IMR-90 (cell line): ENCODE measurements around the gene COL1A1. TPM values are rescaled to one million over a fixed set of nuclear protein-coding genes. Genes with fewer than 3 reads are reported as not detected.

Source experiments
- ATAC-seq: fragments of 200-7000 bp; cut with Tn5 transposase; 2 replicates; pipeline ENCODE4 v1.9.1; 2020; ENCODE audit warnings: low read depth, mild to moderate bottlenecking, moderate library complexity
- BruUV-seq: library from RNA; stranded (reverse); fragments of 400-500 nt; replicated peaks from 2 replicates; lab custom pipeline; 2021; lab: Mats Ljungman, UMichigan
- CTCF ChIA-PET: fragments of 300-600 bp; formaldehyde crosslinking; extraction: SDS; loops from one replicate; lab custom pipeline; 2021; ENCODE audit warnings: antibody characterized with exemption; lab: Yijun Ruan, JAX
- POLR2A ChIA-PET: fragments of 300-600 bp; sonication (Branson Sonifier 250); formaldehyde crosslinking; loops from one replicate; lab custom pipeline; 2022; ENCODE audit warnings: antibody characterized with exemption; ENCODE audit not compliant: unreplicated experiment; lab: Charles Lee
- DNase-seq: peaks from one replicate; pipeline ENCODE4 v3.0.0; 2013
- H2AFZ ChIP-seq: replicated peaks from 2 replicates; pipeline ENCODE3; 2013; ENCODE audit warnings: low read length, mild to moderate bottlenecking; ENCODE audit not compliant: poor library complexity
- H2AK5ac ChIP-seq: 2 replicates; pipeline ENCODE4 v1.6.1; 2013; ENCODE audit warnings: low read depth, low read length, inconsistent platforms
- H2AK9ac ChIP-seq: replicated peaks from 2 replicates; pipeline ENCODE3; 2013; ENCODE audit warnings: mild to moderate bottlenecking, low read depth, low read length, moderate library complexity; ENCODE audit not compliant: poor library complexity
- H2BK120ac ChIP-seq: 2 replicates; pipeline ENCODE4 v1.6.1; 2013; ENCODE audit warnings: low read depth, low read length, inconsistent platforms
- H2BK15ac ChIP-seq: 3 replicates; pipeline ENCODE4 v1.6.1; 2013; ENCODE audit warnings: low read depth, low read length, inconsistent platforms
- H2BK20ac ChIP-seq: 2 replicates; pipeline ENCODE4 v1.6.1; 2013; ENCODE audit warnings: low read depth, mild to moderate bottlenecking, inconsistent platforms, low read length, moderate library complexity
- H2BK5ac ChIP-seq: 2 replicates; pipeline ENCODE4 v1.6.1; 2013; ENCODE audit warnings: mild to moderate bottlenecking, low read depth, low read length, inconsistent platforms; ENCODE audit not compliant: poor library complexity, severe bottlenecking
- H3K14ac ChIP-seq: replicated peaks from 2 replicates; pipeline ENCODE4 v1.6.1; 2013; ENCODE audit warnings: low read depth, low read length, inconsistent platforms
- H3K18ac ChIP-seq: 2 replicates; pipeline ENCODE4 v1.6.1; 2013; ENCODE audit warnings: low read depth, low read length, control low read depth
- H3K23ac ChIP-seq: 2 replicates; pipeline ENCODE4 v1.6.1; 2013; ENCODE audit warnings: low read depth, low read length, inconsistent platforms
- H3K27ac ChIP-seq: 2 replicates; pipeline ENCODE4 v1.5.1; 2013; ENCODE audit warnings: mild to moderate bottlenecking, control low read depth, low read length; ENCODE audit not compliant: insufficient read depth
- H3K27me3 ChIP-seq: 2 replicates; pipeline ENCODE4 v1.6.1; 2013; ENCODE audit warnings: low read length; ENCODE audit not compliant: control insufficient read depth, insufficient read depth
- H3K36me3 ChIP-seq: 2 replicates; pipeline ENCODE4 v1.6.1; 2013; ENCODE audit warnings: low read length, mixed read lengths; ENCODE audit not compliant: control insufficient read depth, insufficient read depth
- H3K4ac ChIP-seq: 2 replicates; pipeline ENCODE4 v1.6.1; 2013; ENCODE audit warnings: low read depth, low read length, inconsistent platforms
- H3K4me1 ChIP-seq: 2 replicates; pipeline ENCODE4 v1.6.1; 2013; ENCODE audit warnings: low read length, mixed read lengths; ENCODE audit not compliant: control insufficient read depth, insufficient read depth
- H3K4me2 ChIP-seq: 2 replicates; pipeline ENCODE4 v1.6.1; 2013; ENCODE audit warnings: low read depth, mild to moderate bottlenecking, control low read depth, low read length, moderate library complexity
- H3K4me3 ChIP-seq: 2 replicates; pipeline ENCODE4 v1.5.1; 2013; ENCODE audit warnings: low read depth, mild to moderate bottlenecking, control low read depth, low read length, moderate library complexity; ENCODE audit not compliant: insufficient read depth
- H3K56ac ChIP-seq: 2 replicates; pipeline ENCODE4 v1.6.1; 2013; ENCODE audit warnings: low read length, inconsistent platforms; ENCODE audit not compliant: insufficient read depth; ENCODE audit errors: extremely low read depth
- H3K79me1 ChIP-seq, 2 experiments: 2 replicates each; pipeline ENCODE4 v1.6.1; 2013; ENCODE audit warnings: low read length in 2 of 2, inconsistent platforms in 1 of 2, low read depth in 1 of 2
- H3K9ac ChIP-seq: 2 replicates; pipeline ENCODE4 v1.6.1; 2013; ENCODE audit warnings: low read depth, low read length, control low read depth
- H3K9me1 ChIP-seq: 2 replicates; pipeline ENCODE4 v1.6.1; 2013; ENCODE audit warnings: low read length, inconsistent platforms; ENCODE audit not compliant: insufficient read depth
- H3K9me3 ChIP-seq: 2 replicates; pipeline ENCODE4 v1.6.1; 2013; ENCODE audit warnings: low read length; ENCODE audit not compliant: control insufficient read depth, insufficient read depth
- H4K20me1 ChIP-seq: 2 replicates; pipeline ENCODE4 v1.6.1; 2013; ENCODE audit warnings: low read length, inconsistent platforms; ENCODE audit not compliant: insufficient read depth
- H4K5ac ChIP-seq: 2 replicates; pipeline ENCODE4 v1.6.1; 2013; ENCODE audit warnings: mild to moderate bottlenecking, low read depth, low read length, control low read depth
- H4K8ac ChIP-seq, 2 experiments: 2 replicates each; pipeline ENCODE4 v1.6.1; 2013; ENCODE audit warnings: low read depth in 2 of 2, low read length in 2 of 2, control low read depth in 1 of 2, inconsistent platforms in 1 of 2
- H4K91ac ChIP-seq: 2 replicates; pipeline ENCODE4 v1.6.1; 2013; ENCODE audit warnings: low read depth, low read length, inconsistent platforms; ENCODE audit not compliant: insufficient read depth
- CEBPB ChIP-seq: IDR thresholded peaks from 2 replicates; pipeline ENCODE4 v1.6.1; 2012; ENCODE audit warnings: low read depth, low read length, improper control_type of control experiment
- FOS ChIP-seq: fragments of 150-350 bp; IDR thresholded peaks from 2 replicates; pipeline ENCODE4 v1.6.1; 2016; ENCODE audit warnings: low read depth, low read length
- RCOR1 ChIP-seq: IDR thresholded peaks from 2 replicates; pipeline ENCODE4 v1.6.1; 2012; ENCODE audit warnings: mild to moderate bottlenecking, low read length, improper control_type of control experiment; ENCODE audit not compliant: insufficient replicate concordance
- WGBS, 2 experiments: methylation state at CpG; one replicate each; pipeline versions ENCODE4 v1.1.5 to v1.1.7; 2013; ENCODE audit warnings: missing lambda C conversion rate in 2 of 2; ENCODE audit not compliant: insufficient read length in 1 of 2; ENCODE audit errors: extremely low coverage in 2 of 2; 5-methylcytosine and 5-hydroxymethylcytosine counted together
- dilution Hi-C: fragments of 300-500 bp; cut with HindIII; formaldehyde crosslinking; loops from one replicate; pipeline ENCODE4 v1.14.3; 2018; ENCODE audit warnings: low sequenced_read_pairs; ENCODE audit not compliant: unreplicated experiment
- in situ Hi-C: fragments of 300-500 bp; cut with MboI; formaldehyde crosslinking; loops from 3 replicates; pipeline ENCODE4 v1.14.3; 2019; ENCODE audit warnings: low sequenced_read_pairs, inconsistent platforms, mixed read lengths
- intact Hi-C: fragments of 100-400 bp; cut with micrococcal nuclease; formaldehyde crosslinking; loops from 2 replicates; pipeline ENCODE4 v1.10.0; 2022
- polyA plus RNA-seq, 3 experiments: library from polyadenylated mRNA; depleted of rRNA; stranded (reverse); fragments of >200 nt; gene quantifications; 2 replicates each; pipeline ENCODE4 v1.2.3, GENCODE V29; 2012; ENCODE audit warnings: low replicate concordance in 1 of 3
- total RNA-seq: library from RNA; depleted of rRNA; stranded (reverse); fragments of >200 nt; gene quantifications from 2 replicates; pipeline ENCODE4 v1.2.3, GENCODE V29; 2012
- TF ChIP-seq, protein P1 (sequence below): fragments of 150-350 bp; IDR thresholded peaks from 2 replicates; pipeline ENCODE4 v1.6.1; 2017; ENCODE audit warnings: mild to moderate bottlenecking, antibody characterized with exemption, low read length, low read depth
- TF ChIP-seq, protein P2 (sequence below): conservative IDR thresholded peaks from 2 replicates; pipeline ENCODE4 v1.5.1; 2012; ENCODE audit warnings: mild to moderate bottlenecking, low read depth, low read length, improper control_type of control experiment

Gene COL1A1
- total and polyA plus RNA-seq, 2 of the 4 experiments (the other 2 are of a cell fraction) = 2,180 to 4,350 TPM

DNA sequence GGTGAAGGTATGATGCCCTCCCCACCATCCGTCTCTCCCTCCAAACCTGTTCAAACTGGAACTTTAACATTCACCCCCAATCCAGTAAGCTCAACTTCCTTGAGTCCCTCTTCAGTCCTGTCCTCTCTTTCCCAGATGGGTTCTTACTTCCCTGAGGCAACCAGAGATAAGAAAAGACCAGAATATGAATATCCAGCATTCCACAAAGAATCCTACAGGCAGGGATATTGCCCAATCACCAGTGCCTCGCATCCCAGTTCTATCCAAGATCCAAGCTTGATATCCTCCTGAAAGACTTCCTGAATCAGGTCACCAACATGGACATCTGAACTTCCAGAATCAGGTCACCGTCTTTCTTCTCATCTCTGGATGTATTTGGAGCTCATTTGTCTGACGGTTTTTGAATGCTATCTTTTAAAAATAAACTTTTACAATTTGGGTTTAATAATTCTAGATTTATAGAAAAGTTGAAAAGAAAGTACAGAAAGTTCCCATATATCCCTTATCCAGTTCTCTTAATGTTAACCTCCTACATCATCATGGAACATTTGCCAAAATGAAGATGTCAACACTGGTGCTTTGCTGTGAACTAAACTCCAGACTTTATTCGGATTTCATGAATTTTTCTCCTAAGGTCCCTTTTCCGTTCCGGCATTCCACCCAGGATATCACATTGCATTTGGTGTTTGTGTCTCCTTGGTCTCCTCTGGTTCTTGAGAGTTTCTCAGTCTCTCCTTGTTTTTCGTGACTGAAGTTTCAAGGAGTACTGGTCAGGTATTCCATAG is 13.7 kb upstream of the COL1A1 start:
- in situ Hi-C loops (no loop called here), dilution Hi-C loops (no loop called here), intact Hi-C loops (no loop called here)
- Histone ChIP-seq H3K4me1 (peaks cover 42% of the 10 kb centered on the region), H3K14ac (peak overlapping the region; percentile 90), H3K9me1 (peaks cover 30% of the 10 kb centered on the region), H2AK5ac (peak overlapping the region; percentile 100), H4K91ac (peak overlapping the region; percentile 90), H4K20me1 (peaks cover 4% of the 10 kb centered on the region; the same call in 1 of the 2 replicates), H3K4me3 (no peak overlapping the region), H3K27ac (peak overlapping the region; percentile 79; the same call in 1 of the 2 replicates), H3K18ac (peak overlapping the region; percentile 95), H3K79me1 (peaks cover 27 to 64% of the 10 kb centered on the region in 2 experiments), H3K23ac (peak overlapping the region; percentile 51), H2BK120ac (peak overlapping the region; percentile 96), H3K36me3 (no peaks in the 10 kb centered on the region), H3K27me3 (no peaks in the 10 kb centered on the region), H3K4me2 (no peak overlapping the region), H2BK5ac (peak overlapping the region; percentile 87), H2AFZ (no peak overlapping the region), H2BK15ac (peak overlapping the region; percentile 96), H3K9me3 (no peaks in the 10 kb centered on the region), H2BK20ac (peak overlapping the region; percentile 92), H3K9ac (0 out of 2 replicates have a peak overlapping the region, but pooled peaks have one; percentile 28), H4K8ac (peak overlapping the region; percentile 60 to 84), H3K4ac (peak overlapping the region; percentile 98), H3K56ac (no peak overlapping the region), H2AK9ac (no peak overlapping the region), H4K5ac (peak overlapping the region; percentile 66)
- TF ChIP-seq RCOR1 (no peak), CEBPB (peak; percentile 92), FOS (no peak)
- TF ChIP-seq, protein P1, sequence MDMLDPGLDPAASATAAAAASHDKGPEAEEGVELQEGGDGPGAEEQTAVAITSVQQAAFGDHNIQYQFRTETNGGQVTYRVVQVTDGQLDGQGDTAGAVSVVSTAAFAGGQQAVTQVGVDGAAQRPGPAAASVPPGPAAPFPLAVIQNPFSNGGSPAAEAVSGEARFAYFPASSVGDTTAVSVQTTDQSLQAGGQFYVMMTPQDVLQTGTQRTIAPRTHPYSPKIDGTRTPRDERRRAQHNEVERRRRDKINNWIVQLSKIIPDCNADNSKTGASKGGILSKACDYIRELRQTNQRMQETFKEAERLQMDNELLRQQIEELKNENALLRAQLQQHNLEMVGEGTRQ = no peak
- TF ChIP-seq, protein P2, sequence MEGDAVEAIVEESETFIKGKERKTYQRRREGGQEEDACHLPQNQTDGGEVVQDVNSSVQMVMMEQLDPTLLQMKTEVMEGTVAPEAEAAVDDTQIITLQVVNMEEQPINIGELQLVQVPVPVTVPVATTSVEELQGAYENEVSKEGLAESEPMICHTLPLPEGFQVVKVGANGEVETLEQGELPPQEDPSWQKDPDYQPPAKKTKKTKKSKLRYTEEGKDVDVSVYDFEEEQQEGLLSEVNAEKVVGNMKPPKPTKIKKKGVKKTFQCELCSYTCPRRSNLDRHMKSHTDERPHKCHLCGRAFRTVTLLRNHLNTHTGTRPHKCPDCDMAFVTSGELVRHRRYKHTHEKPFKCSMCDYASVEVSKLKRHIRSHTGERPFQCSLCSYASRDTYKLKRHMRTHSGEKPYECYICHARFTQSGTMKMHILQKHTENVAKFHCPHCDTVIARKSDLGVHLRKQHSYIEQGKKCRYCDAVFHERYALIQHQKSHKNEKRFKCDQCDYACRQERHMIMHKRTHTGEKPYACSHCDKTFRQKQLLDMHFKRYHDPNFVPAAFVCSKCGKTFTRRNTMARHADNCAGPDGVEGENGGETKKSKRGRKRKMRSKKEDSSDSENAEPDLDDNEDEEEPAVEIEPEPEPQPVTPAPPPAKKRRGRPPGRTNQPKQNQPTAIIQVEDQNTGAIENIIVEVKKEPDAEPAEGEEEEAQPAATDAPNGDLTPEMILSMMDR = no peak
- ATAC-seq = no peak
- 80% methylated on average over 1 of the region's 8 CpGs; no CpG with 5 or more reads in 1 of the 2 experiments for WGBS, 2 experiments
- POLR2A ChIA-PET = interaction anchor here (0.7 to 3.3 kb wide), 2 partner anchors 11 to 14 kb away, joined by 4 to 37 read pairs; partner anchors contain the start of gene COL1A1
- CTCF ChIA-PET = no interaction called here
- no TSS peak for BruUV-seq
- DNase-seq = no peak
